K562 (cell line): ENCODE results near the gene GYG1. TPM values are rescaled to one million over a fixed set of nuclear protein-coding genes. Genes with fewer than 3 reads are reported as not detected.

Source experiments
- ATAC-seq: fragments of 200-7000 bp; cut with Tn5 transposase; 3 replicates; pipeline ENCODE4 v1.9.1; 2020; ENCODE audit warnings: moderate library complexity
- BruUV-seq: library from RNA; stranded (reverse); fragments of 400-500 nt; replicated peaks from 2 replicates; lab custom pipeline; 2021; lab: Mats Ljungman, UMichigan
- CTCF ChIA-PET: fragments of 300-600 bp; formaldehyde crosslinking; extraction: SDS; loops from one replicate; lab custom pipeline; 2021; ENCODE audit warnings: low intra/inter-chr PET ratio; lab: Yijun Ruan, JAX
- POLR2A ChIA-PET: fragments of 300-600, 350-650 bp; sonication (Branson Sonifier 250); formaldehyde crosslinking; extraction: SDS; loops from one replicate; lab custom pipeline; 2021; ENCODE audit warnings: antibody characterized with exemption, inconsistent platforms; lab: Yijun Ruan, JAX
- DNase-seq, 4 experiments: peaks; one replicate each; pipeline versions ENCODE4 v3.0.0 to v3.0.0-alpha.2; 2011 to 2018; ENCODE audit warnings: low spot score in 3 of 4, mixed read lengths in 3 of 4; ENCODE audit errors: extremely low read depth in 1 of 4
- FAIRE-seq: peaks from 2 replicates; lab custom pipeline; 2011; peaks lifted over from hg19 to GRCh38; lab: Jason Lieb, UNC
- H2AFZ ChIP-seq: 2 replicates; pipeline ENCODE4 v1.6.0; 2011; ENCODE audit warnings: low read depth, low read length, control low read depth, inconsistent platforms
- H3K27ac ChIP-seq: fragments of 200-600 bp; 3 replicates; pipeline ENCODE4 v1.8.0; 2011; ENCODE audit warnings: low read depth, mild to moderate bottlenecking, control low read depth, inconsistent platforms, low read length, moderate library complexity, mixed read lengths; ENCODE audit errors: extremely low read depth
- H3K27me3 ChIP-seq, 2 experiments: fragments of 300-600 bp in 1 of 2; 2 replicates in 1 of 2; 3 replicates in 1 of 2; pipeline versions ENCODE4 v1.6.0 to v1.8.0; 2011; ENCODE audit warnings: inconsistent platforms in 2 of 2, low read length in 2 of 2, mild to moderate bottlenecking in 1 of 2, mixed read lengths in 1 of 2, moderate library complexity in 1 of 2; ENCODE audit not compliant: control insufficient read depth in 2 of 2, insufficient read depth in 2 of 2
- H3K36me3 ChIP-seq: fragments of 300-600 bp; 3 replicates; pipeline ENCODE4 v1.8.0; 2011; ENCODE audit warnings: mild to moderate bottlenecking, low read length, inconsistent platforms; ENCODE audit not compliant: control insufficient read depth, insufficient read depth
- H3K4me1 ChIP-seq, 2 experiments: fragments of 200-600 bp in 1 of 2; replicated peaks in 1 of 2; 2 replicates in 1 of 2; 3 replicates in 1 of 2; pipeline versions ENCODE4 v1.5.1 to v1.8.0; 2011; ENCODE audit warnings: inconsistent platforms in 2 of 2, low read length in 2 of 2, mild to moderate bottlenecking in 1 of 2, mixed read lengths in 1 of 2, moderate library complexity in 1 of 2; ENCODE audit not compliant: control insufficient read depth in 2 of 2, insufficient read depth in 2 of 2
- H3K4me2 ChIP-seq: 2 replicates; pipeline ENCODE4 v1.6.1; 2011; ENCODE audit warnings: low read length, control low read depth, inconsistent platforms, mixed read lengths; ENCODE audit not compliant: insufficient read depth
- H3K4me3 ChIP-seq: fragments of 200-600 bp; sonication (generic), shearing (Covaris generic); 2 replicates; pipeline ENCODE4 v1.5.1; 2016; ENCODE audit warnings: control low read depth, inconsistent platforms
- H3K79me2 ChIP-seq: fragments of 200-600 bp; 3 replicates; pipeline ENCODE4 v1.8.0; 2011; ENCODE audit warnings: low read length, inconsistent platforms; ENCODE audit not compliant: control insufficient read depth, insufficient read depth
- H3K9ac ChIP-seq, 2 experiments: 2 replicates each; pipeline versions ENCODE4 v1.6.0 to v1.6.1; 2011; ENCODE audit warnings: low read depth in 2 of 2, low read length in 2 of 2, control low read depth in 1 of 2, inconsistent platforms in 1 of 2, mild to moderate bottlenecking in 1 of 2, mixed read lengths in 1 of 2; ENCODE audit not compliant: insufficient read depth in 1 of 2
- H3K9me1 ChIP-seq: one replicate; pipeline ENCODE4 v1.6.0; 2011; ENCODE audit warnings: inconsistent platforms, mild to moderate bottlenecking, low read length, moderate library complexity; ENCODE audit not compliant: control insufficient read depth, insufficient read depth
- H3K9me3 ChIP-seq: replicated peaks from 2 replicates; pipeline ENCODE4 v1.5.1; 2011; ENCODE audit warnings: low read depth, low read length, inconsistent platforms; ENCODE audit not compliant: control insufficient read depth, insufficient read depth
- H4K20me1 ChIP-seq: replicated peaks from 2 replicates; pipeline ENCODE4 v1.6.1; 2011; ENCODE audit warnings: low read length, inconsistent platforms, mixed read lengths; ENCODE audit not compliant: control insufficient read depth, insufficient read depth
- MED1 ChIP-seq: sonication (generic); formaldehyde crosslinking; IDR thresholded peaks from 2 replicates; pipeline ENCODE4 v1.8.1; 2023; ENCODE audit warnings: missing genetic modification reagents, borderline replicate concordance
- PYGO2 ChIP-seq: fragments of 450-650 bp; IDR thresholded peaks from 2 replicates; pipeline ENCODE4 v1.6.1; 2016; ENCODE audit warnings: mild to moderate bottlenecking, missing genetic modification characterization, moderate library complexity, missing compliant biosample characterization
- RBM39 ChIP-seq: fragments of 200-400 bp; formaldehyde crosslinking; optimal IDR thresholded peaks from 2 replicates; pipeline ENCODE3; 2018; ENCODE audit warnings: low read depth, low read length
- ZNF347 ChIP-seq: fragments of 450-650 bp; formaldehyde crosslinking; IDR thresholded peaks from 2 replicates; pipeline ENCODE4 v1.4.0; 2020; ENCODE audit warnings: low read depth, mild to moderate bottlenecking, moderate library complexity
- ZNF449 ChIP-seq: fragments of 250-450 bp; sonication (Bioruptor Pico); IDR thresholded peaks from 2 replicates; pipeline ENCODE4 v1.8.0; 2022; ENCODE audit warnings: moderate library complexity, mild to moderate bottlenecking, inconsistent platforms
- ZNF740 ChIP-seq, 3 experiments: fragments of 200-800 bp in 1 of 3; sonication (Bioruptor generic) in 1 of 3; sonication (generic) in 1 of 3; formaldehyde crosslinking in 1 of 3; IDR thresholded peaks; 2 replicates each; pipeline versions ENCODE4 v1.6.1 to v1.8.0; 2016 to 2022; ENCODE audit warnings: mild to moderate bottlenecking in 2 of 3, missing compliant biosample characterization in 2 of 3, missing genetic modification characterization in 2 of 3, missing genetic modification reagents in 1 of 3
- WGBS: fragments of 100-300 bp; shearing (Covaris generic); methylation state at CpG from one replicate; pipeline ENCODE4 v1.1.6; 2016; ENCODE audit warnings: low coverage, mixed read lengths; ENCODE audit not compliant: insufficient coverage; ENCODE audit errors: missing lambda C conversion rate; 5-methylcytosine and 5-hydroxymethylcytosine counted together
- in situ Hi-C: fragments of 300-500 bp; cut with MboI; formaldehyde crosslinking; loops from 4 replicates; pipeline ENCODE4 v1.15.0; 2018; ENCODE audit warnings: inconsistent platforms, mixed read lengths
- intact Hi-C: fragments of 100-400 bp; cut with micrococcal nuclease; formaldehyde crosslinking; loops from 2 replicates; pipeline ENCODE4 v1.14.2; 2022
- polyA plus RNA-seq, 8 experiments: library from polyadenylated mRNA; depleted of rRNA in 4 of 8; stranded (reverse) in 5 of 8; unstranded in 3 of 8; fragments of >200 nt; fragmentation: Nextera tagmentation in 2 of 8; fragmentation: Illumina TruSeq in 1 of 8; extraction: Ambion mirVana in 2 of 8; extraction: Trizol in 1 of 8; gene quantifications; 2 replicates each; pipeline versions ENCODE4 v1.2.1 to v1.2.3, GENCODE V29; 2011 to 2014; ENCODE audit warnings: inconsistent platforms in 1 of 8, missing spikeins in 1 of 8
- total RNA-seq, 7 experiments: library from RNA; depleted of rRNA in 6 of 7; stranded (reverse); fragments of >200 nt in 6 of 7; fragmentation: Illumina TruSeq in 2 of 7; extraction: Trizol in 2 of 7; gene quantifications; 2 replicates each; pipeline versions ENCODE4 v1.2.1 to v1.2.3, GENCODE V29; 2011 to 2021; ENCODE audit warnings: low replicate concordance in 1 of 7

GYG1 gene
- total and polyA plus RNA-seq, 9 of the 15 experiments (the other 6 are each of a cell fraction or from before 2014, with no cell fraction given) = 14.6 to 38.4 (median 24.6) TPM

GRCh38 chr3:148999806-149000205 lies 8.5 kb downstream of the GYG1 start:
- H3K36me3 ChIP-seq = peaks cover 33% of the 10 kb centered on the region; the same call in 2 of the 3 replicates
- in situ Hi-C loops = no loop called here
- ATAC-seq = no peak

More at GRCh38 chr3:148999806-149000205, 8.5 kb downstream of the GYG1 start:
- H3K27ac ChIP-seq = no peak overlapping the region
- no peaks in the 10 kb centered on the region for H3K79me2 ChIP-seq
- TF ChIP-seq PYGO2 (tag) (no peak), ZNF449 (CRISPR knock-in tag) (no peak), ZNF347 (CRISPR knock-in tag) (no peak), ZNF740 (CRISPR knock-in tag; IDR thresholded peaks at IDR 0.05) (no peak), ZNF740 (tag; IDR thresholded peaks at IDR 0.05) (no peak), RBM39 (no peak), MED1 (CRISPR knock-in tag) (no peak)
- POLR2A ChIA-PET = interaction anchor here (0.9 to 1.9 kb wide), 2 partner anchors 8 to 29 kb away, joined by 3 to 7 read pairs; partner anchors contain the start of gene GYG1
- intact Hi-C loops = no loop called here
- no peaks in the 10 kb centered on the region for H3K4me1 ChIP-seq
- no peaks in the 10 kb centered on the region for H4K20me1 ChIP-seq
- no peak overlapping the region for H3K4me2 ChIP-seq
- BruUV-seq = no TSS peak
- DNase-seq (no peak), FAIRE-seq (no peak)
- no peaks in the 10 kb centered on the region for H3K9me3 ChIP-seq
- no peaks in the 10 kb centered on the region for H3K27me3 ChIP-seq
- CTCF ChIA-PET = no interaction called here
- H3K9ac ChIP-seq = no peak overlapping the region
- no peak overlapping the region for H2AFZ ChIP-seq
- H3K9me1 ChIP-seq = no peaks in the 10 kb centered on the region
- WGBS = 71% methylated on average over 3 of the region's 3 CpGs
- no peak overlapping the region for H3K4me3 ChIP-seq
